Dedifferentiated amniotic fluid mesenchymal stem cell (primary cell): ENCODE data around the gene FCER2.

ENCODE experiments used
- DNase-seq: peaks from one replicate; pipeline ENCODE4 v3.0.0-alpha.2; 2016; ENCODE audit errors: extremely low spot score

The FCER2 gene

GRCh38 chr19:7677669-7678311 is 24.1 kb downstream of the FCER2 start:
- no peak for DNase-seq

GRCh38 chr19:7676854-7677253 is 25.1 kb downstream of the FCER2 start, which contains the start of gene MCEMP1:
MCEMP1 (plus strand) TSS chr19:7677090; CDS start chr19:7677121, 31 bp downstream.
- no peak for DNase-seq

GRCh38 chr19:7676376-7676775 is 25.6 kb downstream of the FCER2 start:
- DNase-seq = no peak

- peak; percentile 74 for DNase-seq
These were observed 27.6 kb downstream of the FCER2 start for GRCh38 chr19:7674010-7675005.

- DNase-seq = no peak
These were observed 29.4 kb downstream of the FCER2 start for GRCh38 chr19:7672522-7672921.

- no peak for DNase-seq
These were observed 31.1 kb downstream of the FCER2 start for GRCh38 chr19:7670790-7671189.

- no peak for DNase-seq
These were observed 31.7 kb downstream of the FCER2 start for GRCh38 chr19:7670150-7670783.

- DNase-seq = no peak
These were observed 32.3 kb downstream of the FCER2 start for GRCh38 chr19:7669641-7670040.

- no peak for DNase-seq
These were observed 33.1 kb downstream of the FCER2 start, which contains the start of gene RETN for GRCh38 chr19:7668842-7669241. RETN (plus strand) TSS chr19:7669049; CDS start chr19:7669327, 278 bp downstream.

GRCh38 chr19:7665076-7665475 is 36.9 kb downstream of the FCER2 start:
- DNase-seq = peak; percentile 76

GRCh38 chr19:7663706-7664105 is 38.2 kb downstream of the FCER2 start:
- no peak for DNase-seq

GRCh38 chr19:7662657-7663056 is 39.3 kb downstream of the FCER2 start:
- DNase-seq = no peak

- no peak for DNase-seq
These were observed 40.0 kb downstream of the FCER2 start for GRCh38 chr19:7661744-7662538.

- DNase-seq = no peak
These were observed 43.7 kb downstream of the FCER2 start for GRCh38 chr19:7658219-7658686.

- DNase-seq = no peak
These were observed 44.7 kb downstream of the FCER2 start for GRCh38 chr19:7657131-7657751.

- DNase-seq = no peak
These were observed 46.4 kb downstream of the FCER2 start for GRCh38 chr19:7655581-7655980.

- peak; percentile 18 for DNase-seq
These were observed 47.5 kb downstream of the FCER2 start for GRCh38 chr19:7654401-7654800.

- peak; percentile 57 for DNase-seq
These were observed 49.8 kb downstream of the FCER2 start for GRCh38 chr19:7652061-7652641.

- no peak for DNase-seq
These were observed 51.8 kb downstream of the FCER2 start for GRCh38 chr19:7650148-7650547.

GRCh38 chr19:7648265-7649014 is 53.5 kb downstream of the FCER2 start:
- no peak for DNase-seq
